ENCODE measurements around the gene PDIA6. TPM values are rescaled to one million over a fixed set of nuclear protein-coding genes. Genes with fewer than 3 reads are reported as not detected.
A peak's percentile ranks its signal among the peaks of the same experiment; 100 is the strongest.

The PDIA6 gene
- total RNA-seq, 1 experiment from 2014 or later: 384 TPM

- H3K4me3 Mint-ChIP-seq (ENCODE audit: unreplicated experiment): peak overlapping the region; percentile 64
- H3K27me3 Mint-ChIP-seq (ENCODE audit: insufficient read depth, unreplicated experiment): no peaks in the 10 kb centered on the region
- H3K4me1 ChIP-seq: peaks cover 26% of the 10 kb centered on the region
- H3K4me1 Mint-ChIP-seq (ENCODE audit: low read depth, unreplicated experiment): peaks cover 15% of the 10 kb centered on the region
- H3K27me3 ChIP-seq (replicated peaks; ENCODE audit: control insufficient read depth, insufficient read depth, low read length): no peaks in the 10 kb centered on the region
- no TSS peak for BruUV-seq (replicated peaks)
- H3K9me3 Mint-ChIP-seq (ENCODE audit: unreplicated experiment): no peaks in the 10 kb centered on the region
- peak overlapping the region; percentile 99 for H3K27ac Mint-ChIP-seq (ENCODE audit: unreplicated experiment)
- peak; percentile 86 to 95 for DNase-seq
- CTCF ChIA-PET: interaction anchor here (0.6 to 0.7 kb wide), 2 partner anchors 10 to 70 kb away, joined by 3 to 5 read pairs; no protein-coding TSS in a partner anchor
- no peaks in the 10 kb centered on the region for H3K36me3 ChIP-seq (ENCODE audit: control insufficient read depth, insufficient read depth, low read length)
- H3K36me3 Mint-ChIP-seq (ENCODE audit: insufficient read depth, unreplicated experiment): no peaks in the 10 kb centered on the region
- no peak overlapping the region for H3K4me3 ChIP-seq (ENCODE audit: low read depth, low read length)
- TF ChIP-seq CTCF (IDR thresholded peaks at IDR 0.05; ENCODE audit: insufficient read depth in 1 of 2, low read depth in 1 of 2, low read length in 1 of 2, severe bottlenecking in 1 of 2, unreplicated experiment in 1 of 2): peak in 1 of 2 experiments; percentile 11
- POLR2A ChIA-PET: no interaction called here
- no peaks in the 10 kb centered on the region for H3K9me3 ChIP-seq
- intact Hi-C loops (cut with micrococcal nuclease; ENCODE audit: unreplicated experiment): loop anchor here (1.0 kb wide), 2 partner anchors 13 to 56 kb away; no protein-coding TSS in a partner anchor
These were observed 47.1 kb downstream of the PDIA6 start for GRCh38 chr2:10765461-10765860.

GRCh38 chr2:10764896-10765295 is 47.7 kb downstream of the PDIA6 start:
- Mint-ChIP-seq H3K4me1 (ENCODE audit: low read depth, unreplicated experiment) (peaks cover 15% of the 10 kb centered on the region), H3K27ac (ENCODE audit: unreplicated experiment) (peak overlapping the region; percentile 99), H3K4me3 (ENCODE audit: unreplicated experiment) (peak overlapping the region; percentile 64), H3K27me3 (ENCODE audit: insufficient read depth, unreplicated experiment) (no peaks in the 10 kb centered on the region), H3K36me3 (ENCODE audit: insufficient read depth, unreplicated experiment) (no peaks in the 10 kb centered on the region), H3K9me3 (ENCODE audit: unreplicated experiment) (no peaks in the 10 kb centered on the region)
- no peak for TF ChIP-seq CTCF (IDR thresholded peaks at IDR 0.05; ENCODE audit: insufficient read depth in 1 of 2, low read depth in 1 of 2, low read length in 1 of 2, severe bottlenecking in 1 of 2, unreplicated experiment in 1 of 2)
- ChIA-PET POLR2A (no interaction called here), CTCF (interaction anchor here (0.6 to 0.7 kb wide), 2 partner anchors 11 to 69 kb away, joined by 3 to 5 read pairs; no protein-coding TSS in a partner anchor)
- no peaks in the 10 kb centered on the region for H3K27me3 ChIP-seq (replicated peaks; ENCODE audit: control insufficient read depth, insufficient read depth, low read length)
- H3K9me3 ChIP-seq: no peaks in the 10 kb centered on the region
- intact Hi-C loops (cut with micrococcal nuclease; ENCODE audit: unreplicated experiment): loop anchor here (1.0 kb wide), 2 partner anchors 13 to 56 kb away; no protein-coding TSS in a partner anchor
- no peaks in the 10 kb centered on the region for H3K36me3 ChIP-seq (ENCODE audit: control insufficient read depth, insufficient read depth, low read length)
- BruUV-seq (replicated peaks): TSS peak; percentile 68
- DNase-seq: no peak
- H3K4me1 ChIP-seq: peaks cover 31% of the 10 kb centered on the region
- no peak overlapping the region for H3K4me3 ChIP-seq (ENCODE audit: low read depth, low read length)

- H3K36me3 ChIP-seq (ENCODE audit: control insufficient read depth, insufficient read depth, low read length): no peaks in the 10 kb centered on the region
- ChIA-PET CTCF (no interaction called here), POLR2A (no interaction called here)
- no peaks in the 10 kb centered on the region for H3K9me3 Mint-ChIP-seq (ENCODE audit: unreplicated experiment)
- BruUV-seq (replicated peaks): no TSS peak
- DNase-seq: no peak
- H3K4me1 Mint-ChIP-seq (ENCODE audit: low read depth, unreplicated experiment): peaks cover 15% of the 10 kb centered on the region
- TF ChIP-seq CTCF (IDR thresholded peaks at IDR 0.05; ENCODE audit: insufficient read depth in 1 of 2, low read depth in 1 of 2, low read length in 1 of 2, severe bottlenecking in 1 of 2, unreplicated experiment in 1 of 2): no peak
- H3K27ac Mint-ChIP-seq (ENCODE audit: unreplicated experiment): no peak overlapping the region
- no peak overlapping the region for H3K4me3 Mint-ChIP-seq (ENCODE audit: unreplicated experiment)
- H3K9me3 ChIP-seq: no peaks in the 10 kb centered on the region
- H3K27me3 ChIP-seq (replicated peaks; ENCODE audit: control insufficient read depth, insufficient read depth, low read length): no peaks in the 10 kb centered on the region
- no peak overlapping the region for H3K4me3 ChIP-seq (ENCODE audit: low read depth, low read length)
- peaks cover 35% of the 10 kb centered on the region for H3K4me1 ChIP-seq
- no peaks in the 10 kb centered on the region for H3K36me3 Mint-ChIP-seq (ENCODE audit: insufficient read depth, unreplicated experiment)
- intact Hi-C loops (cut with micrococcal nuclease; ENCODE audit: unreplicated experiment): no loop called here
- H3K27me3 Mint-ChIP-seq (ENCODE audit: insufficient read depth, unreplicated experiment): no peaks in the 10 kb centered on the region
These were observed 48.3 kb downstream of the PDIA6 start for GRCh38 chr2:10764096-10764785.

Measured in Caco-2 (cell line).